ENCODE data around the gene PXN. TPM values are rescaled to one million over a fixed set of nuclear protein-coding genes. Genes with fewer than 3 reads are reported as not detected.

The PXN gene
- total and polyA plus RNA-seq, 5 donors = 67.8 to 89.8 (median 79.3) TPM

GRCh38 chr12:120161852-120162251 is 103.7 kb downstream of the PXN start:
- Histone ChIP-seq H3K9me3 (ENCODE audit: control insufficient read depth, low read length) (no peaks in the 10 kb centered on the region), H3K27ac (ENCODE audit: low read length) (no peak overlapping the region), H3K27me3 (ENCODE audit: control insufficient read depth, insufficient read depth) (no peaks in the 10 kb centered on the region), H3K4me1 (ENCODE audit: control insufficient read depth, insufficient read depth, low read length) (no peaks in the 10 kb centered on the region), H3K4me3 (ENCODE audit: low read length) (no peak overlapping the region)
- ATAC-seq = no peak
- no peak for DNase-seq
- WGBS = 93% methylated on average over 11 of the region's 11 CpGs
- intact Hi-C loops (cut with DNase I) = no loop called here

Other genes starting within 250 kb of the PXN start
- gene RAB35, start 149.0 kb downstream of the PXN start, total RNA-seq = 10 to 100 TPM; 21.3 to 32.0 (median 25.2) TPM
- gene RAB35, start 149.0 kb downstream of the PXN start, polyA plus RNA-seq = 20.1 TPM
- gene GCN1, start 71.0 kb downstream of the PXN start, total RNA-seq = 10 to 100 TPM; 32.9 to 41.4 (median 35.5) TPM
- gene GCN1, start 71.0 kb downstream of the PXN start, polyA plus RNA-seq = 10.6 TPM
- gene RPLP0, start 64.6 kb downstream of the PXN start, total RNA-seq = 1,000 to 10,000 TPM in 1 of 4 donors, 100 to 1,000 TPM in 3; 800 to 1,173 (median 979) TPM
- gene RPLP0, start 64.6 kb downstream of the PXN start, polyA plus RNA-seq = 1,119 TPM
- over 10,000 TPM; 12,754 to 31,201 (median 26,788) TPM for gene RNU4-2, start 26.2 kb upstream of the PXN start, total RNA-seq
- gene RNU4-2, start 26.2 kb upstream of the PXN start, polyA plus RNA-seq = not detected
- 1,000 to 10,000 TPM; 1,094 to 5,230 (median 2,674) TPM for gene RNU4-1, start 27.5 kb upstream of the PXN start, total RNA-seq
- not detected for gene RNU4-1, start 27.5 kb upstream of the PXN start, polyA plus RNA-seq
- 1 to 10 TPM; 3.0 to 6.9 (median 6.2) TPM for gene SIRT4, start 36.6 kb upstream of the PXN start, total RNA-seq
- gene SIRT4, start 36.6 kb upstream of the PXN start, polyA plus RNA-seq = 6.0 TPM
- not detected for gene PLA2G1B, start 62.0 kb upstream of the PXN start, total RNA-seq
- gene PLA2G1B, start 62.0 kb upstream of the PXN start, polyA plus RNA-seq = not detected
- gene MSI1, start 103.4 kb upstream of the PXN start, total RNA-seq = 10 to 100 TPM in 1 of 4 donors, 1 to 10 TPM in 3; 3.0 to 10.7 (median 5.1) TPM
- gene MSI1, start 103.4 kb upstream of the PXN start, polyA plus RNA-seq = 2.1 TPM
- gene COX6A1, start 172.4 kb upstream of the PXN start, total RNA-seq = 100 to 1,000 TPM; 132 to 197 (median 183) TPM
- gene COX6A1, start 172.4 kb upstream of the PXN start, polyA plus RNA-seq = 553 TPM
- gene TRIAP1, start 180.7 kb upstream of the PXN start, total RNA-seq = 10 to 100 TPM; 11.5 to 16.2 (median 12.8) TPM
- gene TRIAP1, start 180.7 kb upstream of the PXN start, polyA plus RNA-seq = 16.8 TPM
- 10 to 100 TPM; 14.1 to 16.2 (median 15.5) TPM for gene GATC, start 180.7 kb upstream of the PXN start, total RNA-seq
- 7.2 TPM for gene GATC, start 180.7 kb upstream of the PXN start, polyA plus RNA-seq
- gene SRSF9, start 204.0 kb upstream of the PXN start, total RNA-seq = 10 to 100 TPM; 43.5 to 59.5 (median 47.9) TPM
- gene SRSF9, start 204.0 kb upstream of the PXN start, polyA plus RNA-seq = 40.3 TPM
- 100 to 1,000 TPM; 164 to 299 (median 224) TPM for gene DYNLL1, start 230.4 kb upstream of the PXN start, total RNA-seq
- gene DYNLL1, start 230.4 kb upstream of the PXN start, polyA plus RNA-seq = 350 TPM

Data from right cardiac atrium (tissue), 5 donors.